AG10803 (cell line): ENCODE data around the gene ZBTB43.
"Not testable (repeated sequence)": the region's sequence is repeated elsewhere in the genome, so short reads cannot be mapped to it uniquely, and the experiment has no call there.

ENCODE experiments used
- DNase-seq: peaks from one replicate; pipeline ENCODE4 v3.0.0; 2010; ENCODE audit warnings: low read depth
- H3K4me3 ChIP-seq: 2 replicates; pipeline ENCODE4 v1.5.1; 2011; ENCODE audit warnings: mild to moderate bottlenecking, low read length, control low read depth
- TF ChIP-seq, protein P1 (sequence below): conservative IDR thresholded peaks from 2 replicates; pipeline ENCODE4 v1.5.1; 2011; ENCODE audit warnings: mild to moderate bottlenecking, low read length, control low read depth, inconsistent platforms

The ZBTB43 gene

DNA sequence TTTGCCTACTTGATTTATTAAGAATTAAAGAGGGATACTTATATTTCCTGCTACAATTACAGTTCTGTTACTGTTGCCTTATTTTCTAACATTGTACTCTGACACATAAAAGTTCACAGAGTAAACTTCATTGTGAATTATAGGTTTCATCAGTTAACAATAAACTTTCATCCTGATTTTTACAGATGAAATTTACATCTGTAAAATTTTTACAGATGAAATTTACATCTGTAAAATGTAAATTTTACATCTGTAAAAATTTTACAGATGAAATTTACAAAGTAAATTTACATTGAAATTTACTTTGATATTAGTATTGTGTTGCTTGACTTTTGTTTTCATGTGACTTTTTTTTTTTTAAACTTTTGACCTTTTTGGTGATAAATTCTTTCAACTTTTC lies 9.3 kb downstream of the ZBTB43 start:
- no peak overlapping the region for H3K4me3 ChIP-seq
- no peak for DNase-seq
- TF ChIP-seq, protein P1, sequence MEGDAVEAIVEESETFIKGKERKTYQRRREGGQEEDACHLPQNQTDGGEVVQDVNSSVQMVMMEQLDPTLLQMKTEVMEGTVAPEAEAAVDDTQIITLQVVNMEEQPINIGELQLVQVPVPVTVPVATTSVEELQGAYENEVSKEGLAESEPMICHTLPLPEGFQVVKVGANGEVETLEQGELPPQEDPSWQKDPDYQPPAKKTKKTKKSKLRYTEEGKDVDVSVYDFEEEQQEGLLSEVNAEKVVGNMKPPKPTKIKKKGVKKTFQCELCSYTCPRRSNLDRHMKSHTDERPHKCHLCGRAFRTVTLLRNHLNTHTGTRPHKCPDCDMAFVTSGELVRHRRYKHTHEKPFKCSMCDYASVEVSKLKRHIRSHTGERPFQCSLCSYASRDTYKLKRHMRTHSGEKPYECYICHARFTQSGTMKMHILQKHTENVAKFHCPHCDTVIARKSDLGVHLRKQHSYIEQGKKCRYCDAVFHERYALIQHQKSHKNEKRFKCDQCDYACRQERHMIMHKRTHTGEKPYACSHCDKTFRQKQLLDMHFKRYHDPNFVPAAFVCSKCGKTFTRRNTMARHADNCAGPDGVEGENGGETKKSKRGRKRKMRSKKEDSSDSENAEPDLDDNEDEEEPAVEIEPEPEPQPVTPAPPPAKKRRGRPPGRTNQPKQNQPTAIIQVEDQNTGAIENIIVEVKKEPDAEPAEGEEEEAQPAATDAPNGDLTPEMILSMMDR = no peak

DNA sequence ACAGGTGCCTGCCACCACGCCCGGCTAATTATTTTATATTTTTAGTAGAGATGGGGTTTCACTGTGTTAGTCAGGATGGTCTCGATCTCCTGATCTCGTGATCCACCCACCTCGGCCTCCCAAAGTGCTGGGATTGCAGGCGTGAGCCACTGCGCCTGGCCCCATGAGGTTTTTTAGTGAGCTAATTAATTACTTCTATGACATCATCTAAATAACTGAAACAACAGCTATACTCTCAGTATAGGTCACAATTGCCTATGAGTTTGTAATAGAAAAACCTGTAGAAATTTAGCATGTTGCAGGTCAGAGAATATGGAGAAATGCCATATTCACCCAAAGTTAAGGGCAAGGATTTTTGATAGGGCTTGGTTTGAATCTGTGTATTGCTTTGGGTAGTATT lies 12.8 kb downstream of the ZBTB43 start:
- not testable (repeated sequence) for DNase-seq, H3K4me3 ChIP-seq

- DNase-seq = no peak
- TF ChIP-seq, protein P1 = no peak
- H3K4me3 ChIP-seq = no peak overlapping the region
Measured at GRCh38 chr9:126818482-126818881, 13.6 kb downstream of the ZBTB43 start.

DNA sequence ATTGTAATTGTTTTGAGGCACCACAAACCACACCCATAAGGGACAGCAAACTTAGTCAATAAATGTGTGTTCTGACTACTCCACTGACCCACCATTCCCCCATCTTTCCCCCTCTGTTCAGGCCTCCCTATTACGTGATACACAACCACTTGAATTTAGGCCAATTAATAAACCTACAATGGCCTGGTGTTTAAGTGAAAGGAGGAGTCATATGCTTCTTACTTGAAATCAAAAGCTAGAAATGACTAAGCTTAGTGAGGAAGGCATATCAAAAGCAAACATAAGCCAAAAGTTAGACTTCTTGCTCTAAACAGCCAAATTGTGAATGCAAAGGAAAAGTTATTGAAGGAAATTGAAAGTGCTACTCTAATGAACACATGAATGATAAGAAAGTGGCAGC lies 14.6 kb downstream of the ZBTB43 start:
- H3K4me3 ChIP-seq = no peak overlapping the region
- TF ChIP-seq, protein P1 = no peak
- no peak for DNase-seq

- H3K4me3 ChIP-seq = no peak overlapping the region
- no peak for DNase-seq
Measured at GRCh38 chr9:126822278-126822677, 17.4 kb downstream of the ZBTB43 start.

DNA sequence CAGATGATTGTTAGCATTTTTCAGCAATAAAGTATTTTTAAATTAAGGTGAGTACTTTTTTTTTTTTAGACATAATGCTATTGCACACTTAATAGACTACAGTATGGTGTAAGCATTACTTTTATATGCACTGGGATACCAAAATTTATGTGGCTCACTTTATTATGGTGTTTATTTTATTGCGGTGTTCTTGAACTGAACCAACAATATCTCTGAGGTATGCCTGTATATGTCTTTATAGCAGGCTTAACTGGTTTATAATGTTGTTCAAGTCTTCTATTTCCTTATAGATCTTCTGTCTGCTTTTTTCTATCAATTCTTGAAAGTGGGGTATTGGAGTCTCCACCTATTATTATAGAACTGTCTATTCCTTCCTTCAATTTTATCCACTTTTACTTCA lies 18.0 kb downstream of the ZBTB43 start:
- TF ChIP-seq, protein P1 = no peak
- DNase-seq = no peak
- H3K4me3 ChIP-seq = no peak overlapping the region

More at GRCh38 chr9:126822278-126822677, 17.4 kb downstream of the ZBTB43 start:
- TF ChIP-seq, protein P1 = no peak

GRCh38 chr9:126824052-126824451 lies 19.2 kb downstream of the ZBTB43 start:
- H3K4me3 ChIP-seq, DNase-seq: not testable (repeated sequence)

- no peak for DNase-seq
- TF ChIP-seq, protein P1 = no peak
- H3K4me3 ChIP-seq = no peak overlapping the region
Measured at GRCh38 chr9:126827227-126827626, 22.4 kb downstream of the ZBTB43 start.
